Measurements from ENCODE around the gene PHLPP1.

PHLPP1 gene

GRCh38 chr18:62976227-62976626 lies 260.9 kb downstream of the PHLPP1 start:
- Histone ChIP-seq H3K36me3 (ENCODE audit: control insufficient read depth, insufficient read depth, low read length) (peaks cover 23% of the 10 kb centered on the region), H3K27ac (ENCODE audit: low read length) (no peak overlapping the region), H3K27me3 (ENCODE audit: control insufficient read depth, insufficient read depth, low read length) (no peaks in the 10 kb centered on the region), H3K4me3 (ENCODE audit: low read length) (no peak overlapping the region), H3K9me3 (ENCODE audit: control insufficient read depth, insufficient read depth, low read length) (no peaks in the 10 kb centered on the region), H3K4me1 (ENCODE audit: control insufficient read depth, insufficient read depth, low read length) (peaks cover 2% of the 10 kb centered on the region; the same call in 1 of the 2 replicates)
- WGBS (ENCODE audit: insufficient coverage, insufficient read length) = no CpG with 5 or more reads among the region's 5 CpGs
- DNase-seq (ENCODE audit: low read depth, low spot score) = no peak

GRCh38 chr18:62977512-62977911 lies 262.2 kb downstream of the PHLPP1 start:
- Histone ChIP-seq H3K36me3 (ENCODE audit: control insufficient read depth, insufficient read depth, low read length) (peaks cover 23% of the 10 kb centered on the region), H3K4me3 (ENCODE audit: low read length) (no peak overlapping the region), H3K9me3 (ENCODE audit: control insufficient read depth, insufficient read depth, low read length) (no peaks in the 10 kb centered on the region), H3K27me3 (ENCODE audit: control insufficient read depth, insufficient read depth, low read length) (no peaks in the 10 kb centered on the region), H3K27ac (ENCODE audit: low read length) (no peak overlapping the region), H3K4me1 (ENCODE audit: control insufficient read depth, insufficient read depth, low read length) (no peaks in the 10 kb centered on the region)
- no CpG with 5 or more reads among the region's 4 CpGs for WGBS (ENCODE audit: insufficient coverage, insufficient read length)
- no peak for DNase-seq (ENCODE audit: low read depth, low spot score)

- H3K27ac ChIP-seq (ENCODE audit: low read length) = no peak overlapping the region
- peaks cover 23% of the 10 kb centered on the region for H3K36me3 ChIP-seq (ENCODE audit: control insufficient read depth, insufficient read depth, low read length)
- no CpG with 5 or more reads among the region's 42 CpGs for WGBS (ENCODE audit: insufficient coverage, insufficient read length)
- H3K27me3 ChIP-seq (ENCODE audit: control insufficient read depth, insufficient read depth, low read length) = no peaks in the 10 kb centered on the region
- no peaks in the 10 kb centered on the region for H3K4me1 ChIP-seq (ENCODE audit: control insufficient read depth, insufficient read depth, low read length)
- no peaks in the 10 kb centered on the region for H3K9me3 ChIP-seq (ENCODE audit: control insufficient read depth, insufficient read depth, low read length)
- DNase-seq (ENCODE audit: low read depth, low spot score) = no peak
- H3K4me3 ChIP-seq (ENCODE audit: low read length) = no peak overlapping the region
Measured at GRCh38 chr18:62978251-62979049, 263.1 kb downstream of the PHLPP1 start.

- Histone ChIP-seq H3K4me1 (ENCODE audit: control insufficient read depth, insufficient read depth, low read length) (no peaks in the 10 kb centered on the region), H3K4me3 (ENCODE audit: low read length) (no peak overlapping the region), H3K27me3 (ENCODE audit: control insufficient read depth, insufficient read depth, low read length) (no peaks in the 10 kb centered on the region), H3K9me3 (ENCODE audit: control insufficient read depth, insufficient read depth, low read length) (no peaks in the 10 kb centered on the region), H3K27ac (ENCODE audit: low read length) (no peak overlapping the region), H3K36me3 (ENCODE audit: control insufficient read depth, insufficient read depth, low read length) (peaks cover 23% of the 10 kb centered on the region)
- WGBS (ENCODE audit: insufficient coverage, insufficient read length) = no CpG with 5 or more reads among the region's 13 CpGs
- DNase-seq (ENCODE audit: low read depth, low spot score) = no peak
Measured at GRCh38 chr18:62979176-62979575, 263.8 kb downstream of the PHLPP1 start.

- Histone ChIP-seq H3K4me3 (ENCODE audit: low read length) (no peak overlapping the region), H3K27me3 (ENCODE audit: control insufficient read depth, insufficient read depth, low read length) (no peaks in the 10 kb centered on the region), H3K27ac (ENCODE audit: low read length) (no peak overlapping the region), H3K36me3 (ENCODE audit: control insufficient read depth, insufficient read depth, low read length) (peaks cover 23% of the 10 kb centered on the region), H3K9me3 (ENCODE audit: control insufficient read depth, insufficient read depth, low read length) (no peaks in the 10 kb centered on the region), H3K4me1 (ENCODE audit: control insufficient read depth, insufficient read depth, low read length) (no peaks in the 10 kb centered on the region)
- WGBS (ENCODE audit: insufficient coverage, insufficient read length) = no CpG with 5 or more reads among the region's 4 CpGs
- DNase-seq (ENCODE audit: low read depth, low spot score) = no peak
Measured at GRCh38 chr18:62979900-62980299, 264.6 kb downstream of the PHLPP1 start.

GRCh38 chr18:62981566-62981965 lies 266.2 kb downstream of the PHLPP1 start:
- no peaks in the 10 kb centered on the region for H3K4me1 ChIP-seq (ENCODE audit: control insufficient read depth, insufficient read depth, low read length)
- peaks cover 17% of the 10 kb centered on the region for H3K36me3 ChIP-seq (ENCODE audit: control insufficient read depth, insufficient read depth, low read length)
- DNase-seq (ENCODE audit: low read depth, low spot score) = no peak
- H3K9me3 ChIP-seq (ENCODE audit: control insufficient read depth, insufficient read depth, low read length) = no peaks in the 10 kb centered on the region
- no peaks in the 10 kb centered on the region for H3K27me3 ChIP-seq (ENCODE audit: control insufficient read depth, insufficient read depth, low read length)
- no CpG with 5 or more reads among the region's 11 CpGs for WGBS (ENCODE audit: insufficient coverage, insufficient read length)
- H3K27ac ChIP-seq (ENCODE audit: low read length) = no peak overlapping the region
- no peak overlapping the region for H3K4me3 ChIP-seq (ENCODE audit: low read length)

- Histone ChIP-seq H3K4me3 (ENCODE audit: low read length) (no peak overlapping the region), H3K27ac (ENCODE audit: low read length) (no peak overlapping the region), H3K4me1 (ENCODE audit: control insufficient read depth, insufficient read depth, low read length) (peaks cover 1% of the 10 kb centered on the region; the same call in 1 of the 2 replicates), H3K27me3 (ENCODE audit: control insufficient read depth, insufficient read depth, low read length) (no peaks in the 10 kb centered on the region), H3K36me3 (ENCODE audit: control insufficient read depth, insufficient read depth, low read length) (peaks cover 14% of the 10 kb centered on the region), H3K9me3 (ENCODE audit: control insufficient read depth, insufficient read depth, low read length) (no peaks in the 10 kb centered on the region)
- no CpG with 5 or more reads among the region's 11 CpGs for WGBS (ENCODE audit: insufficient coverage, insufficient read length)
- peak; percentile 35 for DNase-seq (ENCODE audit: low read depth, low spot score)
Measured at GRCh38 chr18:62982600-62983251, 267.4 kb downstream of the PHLPP1 start.

- Histone ChIP-seq H3K36me3 (ENCODE audit: control insufficient read depth, insufficient read depth, low read length) (peaks cover 2% of the 10 kb centered on the region; the same call in 1 of the 2 replicates), H3K9me3 (ENCODE audit: control insufficient read depth, insufficient read depth, low read length) (no peaks in the 10 kb centered on the region), H3K4me3 (ENCODE audit: low read length) (no peak overlapping the region), H3K4me1 (ENCODE audit: control insufficient read depth, insufficient read depth, low read length) (peaks cover 1% of the 10 kb centered on the region; the same call in 1 of the 2 replicates), H3K27ac (ENCODE audit: low read length) (no peak overlapping the region), H3K27me3 (ENCODE audit: control insufficient read depth, insufficient read depth, low read length) (no peaks in the 10 kb centered on the region)
- DNase-seq (ENCODE audit: low read depth, low spot score) = no peak
- WGBS (ENCODE audit: insufficient coverage, insufficient read length) = no CpG with 5 or more reads among the region's 11 CpGs
Measured at GRCh38 chr18:62984656-62985315, 269.4 kb downstream of the PHLPP1 start.

GRCh38 chr18:62986490-62986889 lies 271.1 kb downstream of the PHLPP1 start:
- peaks cover 2% of the 10 kb centered on the region; the same call in 1 of the 2 replicates for H3K36me3 ChIP-seq (ENCODE audit: control insufficient read depth, insufficient read depth, low read length)
- no peak for DNase-seq (ENCODE audit: low read depth, low spot score)
- no peaks in the 10 kb centered on the region for H3K9me3 ChIP-seq (ENCODE audit: control insufficient read depth, insufficient read depth, low read length)
- H3K4me1 ChIP-seq (ENCODE audit: control insufficient read depth, insufficient read depth, low read length) = peaks cover 1% of the 10 kb centered on the region; the same call in 1 of the 2 replicates
- H3K27ac ChIP-seq (ENCODE audit: low read length) = no peak overlapping the region
- no CpG with 5 or more reads among the region's 2 CpGs for WGBS (ENCODE audit: insufficient coverage, insufficient read length)
- H3K4me3 ChIP-seq (ENCODE audit: low read length) = no peak overlapping the region
- H3K27me3 ChIP-seq (ENCODE audit: control insufficient read depth, insufficient read depth, low read length) = no peaks in the 10 kb centered on the region

- Histone ChIP-seq H3K27me3 (ENCODE audit: control insufficient read depth, insufficient read depth, low read length) (no peaks in the 10 kb centered on the region), H3K4me3 (ENCODE audit: low read length) (no peak overlapping the region), H3K27ac (ENCODE audit: low read length) (no peak overlapping the region), H3K36me3 (ENCODE audit: control insufficient read depth, insufficient read depth, low read length) (no peaks in the 10 kb centered on the region), H3K9me3 (ENCODE audit: control insufficient read depth, insufficient read depth, low read length) (no peaks in the 10 kb centered on the region), H3K4me1 (ENCODE audit: control insufficient read depth, insufficient read depth, low read length) (peaks cover 1% of the 10 kb centered on the region; the same call in 1 of the 2 replicates)
- DNase-seq (ENCODE audit: low read depth, low spot score) = no peak
- WGBS (ENCODE audit: insufficient coverage, insufficient read length) = no CpG with 5 or more reads among the region's 19 CpGs
Measured at GRCh38 chr18:62987055-62987830, 271.9 kb downstream of the PHLPP1 start.
